Tibial artery (tissue), 4 donors: Measurements from ENCODE around the gene MAGI2.

Experiments
- DNase-seq, 2 donors: peaks; one replicate each; pipeline ENCODE4 v3.0.0-alpha.2; 2019
- H3K27ac ChIP-seq, 2 donors: fragments of 200-600 bp; sonication (generic) in 1 of 2; 1 replicate in 1 of 2; 2 replicates in 1 of 2; pipeline ENCODE4 v1.5.1; 2018 to 2019; ENCODE audit warnings: mild to moderate bottlenecking in 1 of 2
- H3K27me3 ChIP-seq, 2 donors: fragments of 200-600 bp; sonication (generic) in 1 of 2; one replicate each; pipeline versions ENCODE4 v1.5.1 to v1.6.0; 2016 to 2019
- H3K36me3 ChIP-seq, 3 donors: fragments of 200-600 bp; sonication (generic) in 2 of 3; one replicate each; pipeline ENCODE4 v1.5.1; 2016 to 2019; ENCODE audit warnings: mild to moderate bottlenecking in 2 of 3
- H3K4me1 ChIP-seq, 4 donors: fragments of 200-600 bp; sonication (generic) in 2 of 4; 1 replicate in 3 of 4; 2 replicates in 1 of 4; pipeline ENCODE4 v1.5.1; 2016 to 2019
- H3K4me3 ChIP-seq, 2 donors: fragments of 200-600 bp; sonication (generic) in 1 of 2; 1 replicate in 1 of 2; 2 replicates in 1 of 2; pipeline ENCODE4 v1.5.1; 2018 to 2019; ENCODE audit warnings: mild to moderate bottlenecking in 2 of 2
- H3K9me3 ChIP-seq, 3 donors: fragments of 200-600 bp; sonication (generic) in 1 of 3; one replicate each; pipeline ENCODE4 v1.5.1; 2016 to 2019
- CTCF ChIP-seq, 2 experiments: fragments of 200-600 bp in 1 of 2; fragments of 450-650 bp in 1 of 2; IDR thresholded peaks; one replicate each; pipeline ENCODE4 v1.5.1; 2017 to 2019; ENCODE audit warnings: antibody characterized with exemption in 2 of 2, mild to moderate bottlenecking in 1 of 2, moderate library complexity in 1 of 2
- intact Hi-C: fragments of 100-400 bp; cut with DNase I; formaldehyde crosslinking; loops from one replicate; pipeline ENCODE4 v1.15.0; 2023; ENCODE audit warnings: low total_unique reads

Gene MAGI2

GRCh38 chr7:78146546-78146945, 1306.9 kb downstream of the MAGI2 start:
- H3K27ac ChIP-seq, result no peak overlapping the region
- intact Hi-C loops, result no loop called here
- H3K9me3 ChIP-seq, result no peaks in the 10 kb centered on the region
- H3K4me3 ChIP-seq, result no peak overlapping the region
- no peaks in the 10 kb centered on the region for H3K36me3 ChIP-seq
- H3K4me1 ChIP-seq, result peaks cover 0 to 32% (median 8%) of the 10 kb centered on the region in 4 donors
- no peaks in the 10 kb centered on the region for H3K27me3 ChIP-seq
- TF ChIP-seq CTCF (IDR thresholded peaks at IDR 0.05), result no peak
- DNase-seq, result no peak

- Histone ChIP-seq H3K9me3 (no peaks in the 10 kb centered on the region), H3K36me3 (no peaks in the 10 kb centered on the region), H3K27me3 (no peaks in the 10 kb centered on the region), H3K4me1 (peaks cover 0 to 15% (median 6%) of the 10 kb centered on the region in 4 donors), H3K4me3 (no peak overlapping the region), H3K27ac (no peak overlapping the region)
- intact Hi-C loops, result no loop called here
- TF ChIP-seq CTCF (IDR thresholded peaks at IDR 0.05), result no peak
- no peak for DNase-seq
These were observed 1309.8 kb downstream of the MAGI2 start for GRCh38 chr7:78143661-78144060.

- Histone ChIP-seq H3K27me3 (no peaks in the 10 kb centered on the region), H3K4me1 (peaks cover 0 to 13% (median 6%) of the 10 kb centered on the region in 4 donors), H3K9me3 (no peaks in the 10 kb centered on the region), H3K36me3 (no peaks in the 10 kb centered on the region), H3K4me3 (no peak overlapping the region), H3K27ac (no peak overlapping the region)
- intact Hi-C loops, result no loop called here
- no peak for DNase-seq
- no peak for TF ChIP-seq CTCF (IDR thresholded peaks at IDR 0.05)
These were observed 1311.8 kb downstream of the MAGI2 start for GRCh38 chr7:78141522-78142281.

- H3K36me3 ChIP-seq, result no peaks in the 10 kb centered on the region
- intact Hi-C loops, result no loop called here
- H3K4me1 ChIP-seq, result peaks cover 0 to 13% (median 6%) of the 10 kb centered on the region in 4 donors
- no peak overlapping the region for H3K4me3 ChIP-seq
- no peak overlapping the region for H3K27ac ChIP-seq
- TF ChIP-seq CTCF (IDR thresholded peaks at IDR 0.05), result no peak
- no peaks in the 10 kb centered on the region for H3K27me3 ChIP-seq
- no peak for DNase-seq
- no peaks in the 10 kb centered on the region for H3K9me3 ChIP-seq
These were observed 1313.4 kb downstream of the MAGI2 start for GRCh38 chr7:78140109-78140508.

- intact Hi-C loops, result no loop called here
These were observed 1314.1 kb downstream of the MAGI2 start for GRCh38 chr7:78139335-78139734.

More at GRCh38 chr7:78139335-78139734, 1314.1 kb downstream of the MAGI2 start:
- Histone ChIP-seq H3K27ac (no peak overlapping the region), H3K4me3 (no peak overlapping the region), H3K27me3 (no peaks in the 10 kb centered on the region), H3K9me3 (no peaks in the 10 kb centered on the region), H3K4me1 (peaks cover 0 to 13% (median 6%) of the 10 kb centered on the region in 4 donors), H3K36me3 (no peaks in the 10 kb centered on the region)
- no peak for TF ChIP-seq CTCF (IDR thresholded peaks at IDR 0.05)
- DNase-seq, result no peak
